K562 (cell line): ENCODE measurements around the gene TENM4. TPM values are rescaled to one million over a fixed set of nuclear protein-coding genes. Genes with fewer than 3 reads are reported as not detected.

Experiments
- ATAC-seq: fragments of 200-7000 bp; cut with Tn5 transposase; 3 replicates; pipeline ENCODE4 v1.9.1; 2020; ENCODE audit warnings: moderate library complexity
- BruUV-seq: library from RNA; stranded (reverse); fragments of 400-500 nt; replicated peaks from 2 replicates; lab custom pipeline; 2021; lab: Mats Ljungman, UMichigan
- CTCF ChIA-PET: fragments of 300-600 bp; formaldehyde crosslinking; extraction: SDS; loops from one replicate; lab custom pipeline; 2021; ENCODE audit warnings: low intra/inter-chr PET ratio; lab: Yijun Ruan, JAX
- POLR2A ChIA-PET: fragments of 300-600, 350-650 bp; sonication (Branson Sonifier 250); formaldehyde crosslinking; extraction: SDS; loops from one replicate; lab custom pipeline; 2021; ENCODE audit warnings: antibody characterized with exemption, inconsistent platforms; lab: Yijun Ruan, JAX
- DNase-seq, 4 experiments: peaks; one replicate each; pipeline versions ENCODE4 v3.0.0 to v3.0.0-alpha.2; 2011 to 2018; ENCODE audit warnings: low spot score in 3 of 4, mixed read lengths in 3 of 4; ENCODE audit errors: extremely low read depth in 1 of 4
- FAIRE-seq: peaks from 2 replicates; lab custom pipeline; 2011; peaks lifted over from hg19 to GRCh38; lab: Jason Lieb, UNC
- H2AFZ ChIP-seq: 2 replicates; pipeline ENCODE4 v1.6.0; 2011; ENCODE audit warnings: low read depth, low read length, control low read depth, inconsistent platforms
- H3K27ac ChIP-seq: fragments of 200-600 bp; 3 replicates; pipeline ENCODE4 v1.8.0; 2011; ENCODE audit warnings: low read depth, mild to moderate bottlenecking, control low read depth, inconsistent platforms, low read length, moderate library complexity, mixed read lengths; ENCODE audit errors: extremely low read depth
- H3K27me3 ChIP-seq, 2 experiments: fragments of 300-600 bp in 1 of 2; 2 replicates in 1 of 2; 3 replicates in 1 of 2; pipeline versions ENCODE4 v1.6.0 to v1.8.0; 2011; ENCODE audit warnings: inconsistent platforms in 2 of 2, low read length in 2 of 2, mild to moderate bottlenecking in 1 of 2, mixed read lengths in 1 of 2, moderate library complexity in 1 of 2; ENCODE audit not compliant: control insufficient read depth in 2 of 2, insufficient read depth in 2 of 2
- H3K36me3 ChIP-seq: fragments of 300-600 bp; 3 replicates; pipeline ENCODE4 v1.8.0; 2011; ENCODE audit warnings: mild to moderate bottlenecking, low read length, inconsistent platforms; ENCODE audit not compliant: control insufficient read depth, insufficient read depth
- H3K4me1 ChIP-seq, 2 experiments: fragments of 200-600 bp in 1 of 2; replicated peaks in 1 of 2; 2 replicates in 1 of 2; 3 replicates in 1 of 2; pipeline versions ENCODE4 v1.5.1 to v1.8.0; 2011; ENCODE audit warnings: inconsistent platforms in 2 of 2, low read length in 2 of 2, mild to moderate bottlenecking in 1 of 2, mixed read lengths in 1 of 2, moderate library complexity in 1 of 2; ENCODE audit not compliant: control insufficient read depth in 2 of 2, insufficient read depth in 2 of 2
- H3K4me2 ChIP-seq: 2 replicates; pipeline ENCODE4 v1.6.1; 2011; ENCODE audit warnings: low read length, control low read depth, inconsistent platforms, mixed read lengths; ENCODE audit not compliant: insufficient read depth
- H3K4me3 ChIP-seq: fragments of 200-600 bp; sonication (generic), shearing (Covaris generic); 2 replicates; pipeline ENCODE4 v1.5.1; 2016; ENCODE audit warnings: control low read depth, inconsistent platforms
- H3K79me2 ChIP-seq: fragments of 200-600 bp; 3 replicates; pipeline ENCODE4 v1.8.0; 2011; ENCODE audit warnings: low read length, inconsistent platforms; ENCODE audit not compliant: control insufficient read depth, insufficient read depth
- H3K9ac ChIP-seq, 2 experiments: 2 replicates each; pipeline versions ENCODE4 v1.6.0 to v1.6.1; 2011; ENCODE audit warnings: low read depth in 2 of 2, low read length in 2 of 2, control low read depth in 1 of 2, inconsistent platforms in 1 of 2, mild to moderate bottlenecking in 1 of 2, mixed read lengths in 1 of 2; ENCODE audit not compliant: insufficient read depth in 1 of 2
- H3K9me1 ChIP-seq: one replicate; pipeline ENCODE4 v1.6.0; 2011; ENCODE audit warnings: inconsistent platforms, mild to moderate bottlenecking, low read length, moderate library complexity; ENCODE audit not compliant: control insufficient read depth, insufficient read depth
- H3K9me3 ChIP-seq: replicated peaks from 2 replicates; pipeline ENCODE4 v1.5.1; 2011; ENCODE audit warnings: low read depth, low read length, inconsistent platforms; ENCODE audit not compliant: control insufficient read depth, insufficient read depth
- H4K20me1 ChIP-seq: replicated peaks from 2 replicates; pipeline ENCODE4 v1.6.1; 2011; ENCODE audit warnings: low read length, inconsistent platforms, mixed read lengths; ENCODE audit not compliant: control insufficient read depth, insufficient read depth
- ETS2 ChIP-seq: IDR thresholded peaks from 2 replicates; pipeline ENCODE4 v1.6.1; 2016; ENCODE audit warnings: borderline replicate concordance, missing genetic modification characterization, mild to moderate bottlenecking, moderate library complexity, missing compliant biosample characterization; ENCODE audit not compliant: poor library complexity, severe bottlenecking
- HIVEP1 ChIP-seq: fragments of 250-450 bp; sonication (Bioruptor Pico); IDR thresholded peaks from 2 replicates; pipeline ENCODE4 v1.4.0; 2020; ENCODE audit warnings: mild to moderate bottlenecking
- IRF9 ChIP-seq: fragments of 450-650 bp; IDR thresholded peaks from 2 replicates; pipeline ENCODE4 v1.6.1; 2016; ENCODE audit warnings: missing biosample characterization, missing genetic modification characterization
- POU5F1 ChIP-seq: fragments of 150-350 bp; IDR thresholded peaks from 2 replicates; pipeline ENCODE4 v1.6.1; 2014; ENCODE audit warnings: borderline replicate concordance, low read length, low read depth, mild to moderate bottlenecking; ENCODE audit not compliant: partially characterized antibody
- RNF219 ChIP-seq: fragments of 250-450 bp; sonication (Bioruptor Pico); IDR thresholded peaks from 2 replicates; pipeline ENCODE4 v1.5.0; 2022; ENCODE audit warnings: mild to moderate bottlenecking
- WGBS: fragments of 100-300 bp; shearing (Covaris generic); methylation state at CpG from one replicate; pipeline ENCODE4 v1.1.6; 2016; ENCODE audit warnings: low coverage, mixed read lengths; ENCODE audit not compliant: insufficient coverage; ENCODE audit errors: missing lambda C conversion rate; 5-methylcytosine and 5-hydroxymethylcytosine counted together
- in situ Hi-C: fragments of 300-500 bp; cut with MboI; formaldehyde crosslinking; loops from 4 replicates; pipeline ENCODE4 v1.15.0; 2018; ENCODE audit warnings: inconsistent platforms, mixed read lengths
- intact Hi-C: fragments of 100-400 bp; cut with micrococcal nuclease; formaldehyde crosslinking; loops from 2 replicates; pipeline ENCODE4 v1.14.2; 2022
- polyA plus RNA-seq, 8 experiments: library from polyadenylated mRNA; depleted of rRNA in 4 of 8; stranded (reverse) in 5 of 8; unstranded in 3 of 8; fragments of >200 nt; fragmentation: Nextera tagmentation in 2 of 8; fragmentation: Illumina TruSeq in 1 of 8; extraction: Ambion mirVana in 2 of 8; extraction: Trizol in 1 of 8; gene quantifications; 2 replicates each; pipeline versions ENCODE4 v1.2.1 to v1.2.3, GENCODE V29; 2011 to 2014; ENCODE audit warnings: inconsistent platforms in 1 of 8, missing spikeins in 1 of 8
- total RNA-seq, 7 experiments: library from RNA; depleted of rRNA in 6 of 7; stranded (reverse); fragments of >200 nt in 6 of 7; fragmentation: Illumina TruSeq in 2 of 7; extraction: Trizol in 2 of 7; gene quantifications; 2 replicates each; pipeline versions ENCODE4 v1.2.1 to v1.2.3, GENCODE V29; 2011 to 2021; ENCODE audit warnings: low replicate concordance in 1 of 7

TENM4 gene
- total and polyA plus RNA-seq, 9 of the 15 experiments (the other 6 are each of a cell fraction or from before 2014, with no cell fraction given), result 0.16 TPM; not detected in 8

GRCh38 chr11:78990261-78990660, 450.6 kb downstream of the TENM4 start:
- H3K36me3 ChIP-seq, result no peaks in the 10 kb centered on the region
- no peak for TF ChIP-seq RNF219 (CRISPR knock-in tag)
- TF ChIP-seq POU5F1, result no peak
- no peak for TF ChIP-seq ETS2
- TF ChIP-seq HIVEP1 (CRISPR knock-in tag), result no peak
- no peak for TF ChIP-seq IRF9
- no peaks in the 10 kb centered on the region for H3K79me2 ChIP-seq
- H3K27me3 ChIP-seq, result no peaks in the 10 kb centered on the region
- no peak overlapping the region for H3K9ac ChIP-seq
- H3K27ac ChIP-seq, result no peak overlapping the region
- no peaks in the 10 kb centered on the region for H4K20me1 ChIP-seq
- no peaks in the 10 kb centered on the region for H3K4me1 ChIP-seq
- CTCF ChIA-PET, result no interaction called here
- WGBS, result 1% methylated on average over 9 of the region's 9 CpGs
- intact Hi-C loops (no loop called here), in situ Hi-C loops (no loop called here)
- BruUV-seq, result no TSS peak
- no peaks in the 10 kb centered on the region for H3K9me1 ChIP-seq
- no peak overlapping the region for H3K4me3 ChIP-seq
- DNase-seq, result no peak
- H3K9me3 ChIP-seq, result no peaks in the 10 kb centered on the region
- H2AFZ ChIP-seq, result no peak overlapping the region
- no peak overlapping the region for H3K4me2 ChIP-seq
- POLR2A ChIA-PET, result no interaction called here
- ATAC-seq, result no peak
- no peak for FAIRE-seq
